Mammary epithelial cell (primary cell): ENCODE data around the gene RTN4IP1.

ENCODE experiments used
- EZH2 ChIP-seq: IDR thresholded peaks from 2 replicates; pipeline ENCODE4 v1.6.1; 2012; ENCODE audit warnings: low read length, inconsistent platforms, borderline replicate concordance
- TF ChIP-seq, protein P1 (sequence below), 2 donors: IDR thresholded peaks in 1 of 2; conservative IDR thresholded peaks in 1 of 2; 2 replicates each; pipeline ENCODE4 v1.5.1; 2011 to 2012; ENCODE audit warnings: inconsistent platforms in 2 of 2, low read length in 2 of 2, mild to moderate bottlenecking in 2 of 2, control low read depth in 1 of 2, low read depth in 1 of 2; ENCODE audit not compliant: insufficient read depth in 1 of 2; ENCODE audit errors: extremely low read depth in 1 of 2

DNA sequence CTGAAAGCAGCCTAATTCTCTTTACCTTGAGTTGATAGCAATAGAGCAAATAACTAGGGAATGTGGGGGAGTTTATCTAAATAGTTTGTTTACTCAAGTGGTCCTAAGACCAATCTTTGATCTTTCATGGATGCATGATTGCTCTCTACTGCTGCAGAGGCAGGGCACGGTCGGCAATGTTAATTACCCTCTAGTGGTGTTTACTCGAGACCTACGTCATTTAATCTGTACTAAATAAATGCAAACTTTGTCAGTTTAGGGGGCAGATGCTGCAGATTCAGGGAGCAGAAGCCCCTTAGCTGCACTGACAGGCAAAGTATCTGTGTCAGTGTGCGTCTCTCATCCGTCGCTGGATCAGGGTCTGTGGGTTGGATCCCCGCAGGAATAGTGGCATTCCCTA is 6.9 kb downstream of the RTN4IP1 start:
- TF ChIP-seq, protein P1, sequence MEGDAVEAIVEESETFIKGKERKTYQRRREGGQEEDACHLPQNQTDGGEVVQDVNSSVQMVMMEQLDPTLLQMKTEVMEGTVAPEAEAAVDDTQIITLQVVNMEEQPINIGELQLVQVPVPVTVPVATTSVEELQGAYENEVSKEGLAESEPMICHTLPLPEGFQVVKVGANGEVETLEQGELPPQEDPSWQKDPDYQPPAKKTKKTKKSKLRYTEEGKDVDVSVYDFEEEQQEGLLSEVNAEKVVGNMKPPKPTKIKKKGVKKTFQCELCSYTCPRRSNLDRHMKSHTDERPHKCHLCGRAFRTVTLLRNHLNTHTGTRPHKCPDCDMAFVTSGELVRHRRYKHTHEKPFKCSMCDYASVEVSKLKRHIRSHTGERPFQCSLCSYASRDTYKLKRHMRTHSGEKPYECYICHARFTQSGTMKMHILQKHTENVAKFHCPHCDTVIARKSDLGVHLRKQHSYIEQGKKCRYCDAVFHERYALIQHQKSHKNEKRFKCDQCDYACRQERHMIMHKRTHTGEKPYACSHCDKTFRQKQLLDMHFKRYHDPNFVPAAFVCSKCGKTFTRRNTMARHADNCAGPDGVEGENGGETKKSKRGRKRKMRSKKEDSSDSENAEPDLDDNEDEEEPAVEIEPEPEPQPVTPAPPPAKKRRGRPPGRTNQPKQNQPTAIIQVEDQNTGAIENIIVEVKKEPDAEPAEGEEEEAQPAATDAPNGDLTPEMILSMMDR (conservative IDR thresholded peaks at IDR 0.05 in 1 of 2, IDR thresholded peaks at IDR 0.05 in 1 of 2; ENCODE audit: extremely low read depth in 1 of 2, insufficient read depth in 1 of 2, low read depth in 1 of 2, low read length in 2 of 2), result no peak
- TF ChIP-seq EZH2, result no peak
